Endothelial cell of umbilical vein (primary cell): ENCODE data around the gene RSPH6A.

Experiments used
- EZH2 ChIP-seq: IDR thresholded peaks from 2 replicates; pipeline ENCODE4 v1.6.1; 2012; ENCODE audit warnings: borderline replicate concordance, low read depth, mild to moderate bottlenecking, moderate library complexity, low read length, inconsistent platforms; ENCODE audit not compliant: severe bottlenecking
- FOS ChIP-seq: IDR thresholded peaks from 2 replicates; pipeline ENCODE4 v1.6.1; 2011; ENCODE audit warnings: mild to moderate bottlenecking, low read length, moderate library complexity, borderline replicate concordance; ENCODE audit not compliant: insufficient read depth
- GATA2 ChIP-seq: IDR thresholded peaks from 2 replicates; pipeline ENCODE4 v1.7.0; 2011; ENCODE audit warnings: low read depth, mild to moderate bottlenecking, moderate library complexity, mixed read lengths, low read length; ENCODE audit not compliant: insufficient read length, insufficient read depth
- JUN ChIP-seq: IDR thresholded peaks from 2 replicates; pipeline ENCODE4 v1.6.1; 2011; ENCODE audit warnings: borderline replicate concordance, low read depth; ENCODE audit not compliant: insufficient read length, insufficient read depth
- TF ChIP-seq, protein P1 (sequence below), 2 donors: IDR thresholded peaks; 1 replicate in 1 of 2; 2 replicates in 1 of 2; pipeline ENCODE4 v1.5.1; 2011; ENCODE audit warnings: low read length in 2 of 2, mild to moderate bottlenecking in 2 of 2, moderate library complexity in 2 of 2, control low read depth in 1 of 2, inconsistent platforms in 1 of 2, low read depth in 1 of 2; ENCODE audit not compliant: insufficient read depth in 1 of 2; ENCODE audit errors: extremely low read depth in 1 of 2

DNA sequence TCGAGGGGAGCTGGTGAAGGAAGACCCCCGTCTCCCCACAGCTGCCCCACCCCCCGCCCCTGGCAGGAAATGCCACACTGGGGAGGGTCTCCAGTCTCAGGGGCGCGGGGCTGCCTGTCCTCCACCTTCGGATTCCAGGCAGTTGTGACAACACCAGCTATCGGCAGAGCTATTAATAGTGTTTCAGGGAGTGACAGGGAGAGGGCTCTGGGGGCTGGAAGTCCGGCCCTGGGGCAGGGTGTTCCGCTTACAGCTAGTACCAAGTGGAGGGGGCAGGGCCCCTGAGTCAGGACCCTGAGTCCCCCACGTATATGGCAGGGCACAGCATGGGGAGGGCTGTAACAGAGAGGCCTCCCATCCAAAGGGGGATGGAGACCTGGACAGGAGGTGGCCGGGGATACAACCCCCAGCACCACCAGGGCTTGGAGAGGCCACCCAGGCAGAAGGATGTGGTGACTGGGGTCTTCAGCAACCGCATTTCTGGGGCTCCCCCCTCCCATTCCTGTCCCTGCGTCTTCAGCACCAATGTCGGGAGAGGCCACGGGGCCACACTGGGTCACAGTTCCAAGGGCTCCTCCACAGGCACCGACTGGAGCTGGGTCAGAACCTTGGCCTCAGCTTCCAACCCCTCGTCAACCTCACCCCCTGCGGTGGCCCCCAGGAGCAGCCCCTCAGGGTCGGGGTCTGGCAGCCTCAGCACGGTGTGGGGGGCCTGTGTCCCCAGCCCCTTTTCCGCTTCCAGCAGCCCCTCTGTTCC lies 50.0 kb downstream of the RSPH6A start:
- TF ChIP-seq EZH2 (no peak), FOS (no peak), JUN (no peak), GATA2 (no peak)
- TF ChIP-seq, protein P1, sequence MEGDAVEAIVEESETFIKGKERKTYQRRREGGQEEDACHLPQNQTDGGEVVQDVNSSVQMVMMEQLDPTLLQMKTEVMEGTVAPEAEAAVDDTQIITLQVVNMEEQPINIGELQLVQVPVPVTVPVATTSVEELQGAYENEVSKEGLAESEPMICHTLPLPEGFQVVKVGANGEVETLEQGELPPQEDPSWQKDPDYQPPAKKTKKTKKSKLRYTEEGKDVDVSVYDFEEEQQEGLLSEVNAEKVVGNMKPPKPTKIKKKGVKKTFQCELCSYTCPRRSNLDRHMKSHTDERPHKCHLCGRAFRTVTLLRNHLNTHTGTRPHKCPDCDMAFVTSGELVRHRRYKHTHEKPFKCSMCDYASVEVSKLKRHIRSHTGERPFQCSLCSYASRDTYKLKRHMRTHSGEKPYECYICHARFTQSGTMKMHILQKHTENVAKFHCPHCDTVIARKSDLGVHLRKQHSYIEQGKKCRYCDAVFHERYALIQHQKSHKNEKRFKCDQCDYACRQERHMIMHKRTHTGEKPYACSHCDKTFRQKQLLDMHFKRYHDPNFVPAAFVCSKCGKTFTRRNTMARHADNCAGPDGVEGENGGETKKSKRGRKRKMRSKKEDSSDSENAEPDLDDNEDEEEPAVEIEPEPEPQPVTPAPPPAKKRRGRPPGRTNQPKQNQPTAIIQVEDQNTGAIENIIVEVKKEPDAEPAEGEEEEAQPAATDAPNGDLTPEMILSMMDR (IDR thresholded peaks at IDR 0.05; ENCODE audit: extremely low read depth in 1 of 2, insufficient read depth in 1 of 2, low read depth in 1 of 2, low read length in 2 of 2): no peak
